ENCODE data around the gene MAN1B1.

GRCh38 chr9:137095664-137096517 lies 9.1 kb downstream of the MAN1B1 start:
- TF ChIP-seq CTCF (IDR thresholded peaks at IDR 0.05), result no peak
- no peak for TF ChIP-seq POLR2AphosphoS5 (IDR thresholded peaks at IDR 0.05; ENCODE audit: insufficient read depth in 1 of 2, low read depth in 1 of 2)
- no peak for TF ChIP-seq POLR2A (IDR thresholded peaks at IDR 0.05)
